ENCODE measurements around the gene OR2H2. TPM values are rescaled to one million over a fixed set of nuclear protein-coding genes. Genes with fewer than 3 reads are reported as not detected.

Gene OR2H2
- total RNA-seq, 6 experiments from 2014 or later = not detected

GRCh38 chr6:29567991-29568390 is 16.9 kb upstream of the OR2H2 start:
- Mint-ChIP-seq H3K4me3 (no peak overlapping the region), H3K36me3 (ENCODE audit: low read depth) (no peaks in the 10 kb centered on the region), H3K27me3 (ENCODE audit: insufficient read depth) (no peaks in the 10 kb centered on the region), H3K4me1 (ENCODE audit: low read depth) (no peaks in the 10 kb centered on the region), H3K27ac (no peak overlapping the region), H3K9me3 (no peaks in the 10 kb centered on the region)
- no peak for DNase-seq
- no peak for TF ChIP-seq CTCF (IDR thresholded peaks at IDR 0.05)

- no peak overlapping the region for H3K4me3 Mint-ChIP-seq
- H3K9me3 Mint-ChIP-seq = no peaks in the 10 kb centered on the region
- H3K27me3 Mint-ChIP-seq (ENCODE audit: insufficient read depth) = peaks cover 7% of the 10 kb centered on the region; the same call in 1 of the 2 replicates
- H3K4me1 Mint-ChIP-seq (ENCODE audit: low read depth) = no peaks in the 10 kb centered on the region
- H3K27ac Mint-ChIP-seq = no peak overlapping the region
- no peak for TF ChIP-seq CTCF (IDR thresholded peaks at IDR 0.05)
- H3K36me3 Mint-ChIP-seq (ENCODE audit: low read depth) = no peaks in the 10 kb centered on the region
- no peak for DNase-seq
Measured at GRCh38 chr6:29576056-29576455, 8.9 kb upstream of the OR2H2 start.

- no peaks in the 10 kb centered on the region for H3K4me1 Mint-ChIP-seq (ENCODE audit: low read depth)
- no peak for TF ChIP-seq CTCF (IDR thresholded peaks at IDR 0.05)
- no peaks in the 10 kb centered on the region for H3K36me3 Mint-ChIP-seq (ENCODE audit: low read depth)
- peaks cover 10% of the 10 kb centered on the region for H3K27me3 Mint-ChIP-seq (ENCODE audit: insufficient read depth)
- DNase-seq = no peak
- no peak overlapping the region for H3K27ac Mint-ChIP-seq
- no peak overlapping the region for H3K4me3 Mint-ChIP-seq
- no peaks in the 10 kb centered on the region for H3K9me3 Mint-ChIP-seq
Measured at GRCh38 chr6:29577544-29577943, 7.4 kb upstream of the OR2H2 start.

- TF ChIP-seq CTCF (IDR thresholded peaks at IDR 0.05) = peak; percentile 96
Measured at GRCh38 chr6:29589423-29590048, 4.6 kb downstream of the OR2H2 start.

GRCh38 chr6:29590218-29590808 is 5.4 kb downstream of the OR2H2 start:
- no peak overlapping the region for H3K27ac Mint-ChIP-seq
- H3K4me1 Mint-ChIP-seq (ENCODE audit: low read depth) = no peaks in the 10 kb centered on the region
- no peak for TF ChIP-seq CTCF (IDR thresholded peaks at IDR 0.05)
- H3K9me3 Mint-ChIP-seq = no peaks in the 10 kb centered on the region
- H3K27me3 Mint-ChIP-seq (ENCODE audit: insufficient read depth) = peaks cover 13% of the 10 kb centered on the region
- no peak overlapping the region for H3K4me3 Mint-ChIP-seq
- H3K36me3 Mint-ChIP-seq (ENCODE audit: low read depth) = no peaks in the 10 kb centered on the region
- no peak for DNase-seq

More at GRCh38 chr6:29589423-29590048, 4.6 kb downstream of the OR2H2 start:
- peaks cover 13% of the 10 kb centered on the region for H3K27me3 Mint-ChIP-seq (ENCODE audit: insufficient read depth)
- H3K36me3 Mint-ChIP-seq (ENCODE audit: low read depth) = no peaks in the 10 kb centered on the region
- DNase-seq = peak; percentile 29
- H3K4me3 Mint-ChIP-seq = no peak overlapping the region
- no peaks in the 10 kb centered on the region for H3K9me3 Mint-ChIP-seq
- no peaks in the 10 kb centered on the region for H3K4me1 Mint-ChIP-seq (ENCODE audit: low read depth)
- H3K27ac Mint-ChIP-seq = no peak overlapping the region

All from HFFc6 (cell line).